Aorta (tissue), 4 donors: ENCODE results near the gene HSPB6. TPM values are rescaled to one million over a fixed set of nuclear protein-coding genes. Genes with fewer than 3 reads are reported as not detected.

ENCODE experiments used
- polyA plus RNA-seq, 2 donors: library from polyadenylated mRNA; stranded (reverse); fragments of 200-250 nt; gene quantifications; one replicate each; pipeline ENCODE4 v1.2.3, GENCODE V29; 2013
- total RNA-seq, 2 donors: library from RNA; stranded (reverse); fragmentation: NEBNext Ultra II Directional; extraction: Animal tissue kit (Norgen Biotek cat#: 25700); gene quantifications; one replicate each; pipeline ENCODE4 v1.2.1, GENCODE V29; 2021
- donor health status: healthy with polysubstance abuse.
- donor health status: Bipolar disorder and iron deficiency.
- donor health status: DM: no; HTN: no; CAD: no.
- donor health status: DM: yes; HTN: yes; CAD: no.

HSPB6 gene
- total and polyA plus RNA-seq, 4 donors: 73.9 to 152 (median 140) TPM

Other genes starting within 250 kb of the HSPB6 start
- 10 to 100 TPM; 25.9 to 27.1 TPM for gene DMKN, start 243.4 kb downstream of the HSPB6 start, total RNA-seq
- 10 to 100 TPM; 22.2 to 43.7 TPM for gene DMKN, start 243.4 kb downstream of the HSPB6 start, polyA plus RNA-seq
- gene SBSN, start 228.7 kb downstream of the HSPB6 start, total RNA-seq: not detected
- under 1 TPM in 1 of 2 donors, not detected in 1; 0.23 TPM for gene SBSN, start 228.7 kb downstream of the HSPB6 start, polyA plus RNA-seq
- not detected for gene GAPDHS, start 223.6 kb downstream of the HSPB6 start, total RNA-seq
- gene GAPDHS, start 223.6 kb downstream of the HSPB6 start, polyA plus RNA-seq: not detected
- gene TMEM147, start 211.4 kb downstream of the HSPB6 start, total RNA-seq: 10 to 100 TPM; 48.0 to 52.2 TPM
- gene TMEM147, start 211.4 kb downstream of the HSPB6 start, polyA plus RNA-seq: 100 to 1,000 TPM in 1 of 2 donors, 10 to 100 TPM in 1; 86.0 to 123 TPM
- not detected for gene ATP4A, start 193.4 kb downstream of the HSPB6 start, total RNA-seq
- gene ATP4A, start 193.4 kb downstream of the HSPB6 start, polyA plus RNA-seq: not detected
- not detected for gene PMIS2, start 170.9 kb downstream of the HSPB6 start, total RNA-seq
- not detected for gene PMIS2, start 170.9 kb downstream of the HSPB6 start, polyA plus RNA-seq
- gene HAUS5, start 144.3 kb downstream of the HSPB6 start, total RNA-seq: 10 to 100 TPM in 1 of 2 donors, 1 to 10 TPM in 1; 5.3 to 10.5 TPM
- gene HAUS5, start 144.3 kb downstream of the HSPB6 start, polyA plus RNA-seq: 10 to 100 TPM in 1 of 2 donors, 1 to 10 TPM in 1; 2.9 to 17.5 TPM
- gene RBM42, start 128.0 kb downstream of the HSPB6 start, total RNA-seq: 10 to 100 TPM; 53.7 to 62.0 TPM
- 10 to 100 TPM; 41.8 to 66.8 TPM for gene RBM42, start 128.0 kb downstream of the HSPB6 start, polyA plus RNA-seq
- 1 to 10 TPM in 1 of 2 donors, under 1 TPM in 1; 0.62 to 1.2 TPM for gene ETV2, start 115.3 kb downstream of the HSPB6 start, total RNA-seq
- 1 to 10 TPM in 1 of 2 donors, under 1 TPM in 1; 0.46 to 1.9 TPM for gene ETV2, start 115.3 kb downstream of the HSPB6 start, polyA plus RNA-seq
- gene COX6B1, start 108.7 kb downstream of the HSPB6 start, total RNA-seq: 100 to 1,000 TPM; 196 to 216 TPM
- gene COX6B1, start 108.7 kb downstream of the HSPB6 start, polyA plus RNA-seq: 100 to 1,000 TPM; 502 to 730 TPM
- gene UPK1A, start 90.5 kb downstream of the HSPB6 start, total RNA-seq: not detected
- 1 to 10 TPM in 1 of 2 donors, under 1 TPM in 1; 0.54 to 1.5 TPM for gene UPK1A, start 90.5 kb downstream of the HSPB6 start, polyA plus RNA-seq
- under 1 TPM in 1 of 2 donors, not detected in 1; 0.19 TPM for gene ZBTB32, start 52.5 kb downstream of the HSPB6 start, total RNA-seq
- not detected for gene ZBTB32, start 52.5 kb downstream of the HSPB6 start, polyA plus RNA-seq
- gene KMT2B, start 39.0 kb downstream of the HSPB6 start, total RNA-seq: 10 to 100 TPM; 33.6 to 37.9 TPM
- 10 to 100 TPM in 1 of 2 donors, 1 to 10 TPM in 1; 6.4 to 43.3 TPM for gene KMT2B, start 39.0 kb downstream of the HSPB6 start, polyA plus RNA-seq
- 10 to 100 TPM in 1 of 2 donors, 1 to 10 TPM in 1; 8.1 to 14.9 TPM for gene IGFLR1, start 14.6 kb downstream of the HSPB6 start, total RNA-seq
- 10 to 100 TPM in 1 of 2 donors, 1 to 10 TPM in 1; 5.1 to 10.9 TPM for gene IGFLR1, start 14.6 kb downstream of the HSPB6 start, polyA plus RNA-seq
- gene U2AF1L4, start 11.6 kb downstream of the HSPB6 start, total RNA-seq: 10 to 100 TPM; 14.8 to 22.0 TPM
- gene U2AF1L4, start 11.6 kb downstream of the HSPB6 start, polyA plus RNA-seq: 10 to 100 TPM; 24.7 to 70.4 TPM
- 10 to 100 TPM; 32.9 to 37.0 TPM for gene PSENEN, start 11.4 kb downstream of the HSPB6 start, total RNA-seq
- 10 to 100 TPM; 32.4 to 59.2 TPM for gene PSENEN, start 11.4 kb downstream of the HSPB6 start, polyA plus RNA-seq
- 10 to 100 TPM; 10.6 to 13.3 TPM for gene LIN37, start 8.5 kb downstream of the HSPB6 start, total RNA-seq
- gene LIN37, start 8.5 kb downstream of the HSPB6 start, polyA plus RNA-seq: 10 to 100 TPM; 13.1 to 91.2 TPM
- gene PROSER3, start 1.1 kb upstream of the HSPB6 start, total RNA-seq: 10 to 100 TPM; 18.7 to 19.6 TPM
- 10 to 100 TPM in 1 of 2 donors, 1 to 10 TPM in 1; 4.1 to 18.7 TPM for gene PROSER3, start 1.1 kb upstream of the HSPB6 start, polyA plus RNA-seq
- 10 to 100 TPM; 12.3 to 27.8 TPM for gene ARHGAP33, start 18.5 kb upstream of the HSPB6 start, total RNA-seq
- gene ARHGAP33, start 18.5 kb upstream of the HSPB6 start, polyA plus RNA-seq: 10 to 100 TPM in 1 of 2 donors, 1 to 10 TPM in 1; 1.9 to 22.1 TPM
- not detected for gene PRODH2, start 55.8 kb upstream of the HSPB6 start, total RNA-seq
- not detected for gene PRODH2, start 55.8 kb upstream of the HSPB6 start, polyA plus RNA-seq
- gene NPHS1, start 95.5 kb upstream of the HSPB6 start, total RNA-seq: not detected
- gene NPHS1, start 95.5 kb upstream of the HSPB6 start, polyA plus RNA-seq: not detected
- gene KIRREL2, start 99.9 kb upstream of the HSPB6 start, total RNA-seq: not detected
- gene KIRREL2, start 99.9 kb upstream of the HSPB6 start, polyA plus RNA-seq: under 1 TPM; 0.08 to 0.50 TPM
- gene APLP1, start 111.5 kb upstream of the HSPB6 start, total RNA-seq: 10 to 100 TPM; 12.9 to 13.5 TPM
- gene APLP1, start 111.5 kb upstream of the HSPB6 start, polyA plus RNA-seq: 10 to 100 TPM in 1 of 2 donors, 1 to 10 TPM in 1; 7.6 to 23.0 TPM
- 10 to 100 TPM; 18.9 to 19.4 TPM for gene NFKBID, start 143.5 kb upstream of the HSPB6 start, total RNA-seq
- 10 to 100 TPM in 1 of 2 donors, 1 to 10 TPM in 1; 2.9 to 10.4 TPM for gene NFKBID, start 143.5 kb upstream of the HSPB6 start, polyA plus RNA-seq
- 10 to 100 TPM; 18.7 TPM for gene HCST, start 145.5 kb upstream of the HSPB6 start, total RNA-seq
- 10 to 100 TPM in 1 of 2 donors, 1 to 10 TPM in 1; 7.3 to 20.9 TPM for gene HCST, start 145.5 kb upstream of the HSPB6 start, polyA plus RNA-seq
- 100 to 1,000 TPM in 1 of 2 donors, 10 to 100 TPM in 1; 98.9 to 117 TPM for gene TYROBP, start 151.3 kb upstream of the HSPB6 start, total RNA-seq
- gene TYROBP, start 151.3 kb upstream of the HSPB6 start, polyA plus RNA-seq: 100 to 1,000 TPM in 1 of 2 donors, 10 to 100 TPM in 1; 48.8 to 327 TPM
- 10 to 100 TPM; 14.5 to 15.1 TPM for gene LRFN3, start 179.3 kb upstream of the HSPB6 start, total RNA-seq
- gene LRFN3, start 179.3 kb upstream of the HSPB6 start, polyA plus RNA-seq: 1 to 10 TPM; 2.0 to 6.1 TPM
- 10 to 100 TPM; 11.6 to 16.6 TPM for gene SDHAF1, start 238.2 kb upstream of the HSPB6 start, total RNA-seq
- gene SDHAF1, start 238.2 kb upstream of the HSPB6 start, polyA plus RNA-seq: 10 to 100 TPM; 11.1 to 26.1 TPM